Measurements from ENCODE around the gene DGKD.

DGKD gene, protein sequence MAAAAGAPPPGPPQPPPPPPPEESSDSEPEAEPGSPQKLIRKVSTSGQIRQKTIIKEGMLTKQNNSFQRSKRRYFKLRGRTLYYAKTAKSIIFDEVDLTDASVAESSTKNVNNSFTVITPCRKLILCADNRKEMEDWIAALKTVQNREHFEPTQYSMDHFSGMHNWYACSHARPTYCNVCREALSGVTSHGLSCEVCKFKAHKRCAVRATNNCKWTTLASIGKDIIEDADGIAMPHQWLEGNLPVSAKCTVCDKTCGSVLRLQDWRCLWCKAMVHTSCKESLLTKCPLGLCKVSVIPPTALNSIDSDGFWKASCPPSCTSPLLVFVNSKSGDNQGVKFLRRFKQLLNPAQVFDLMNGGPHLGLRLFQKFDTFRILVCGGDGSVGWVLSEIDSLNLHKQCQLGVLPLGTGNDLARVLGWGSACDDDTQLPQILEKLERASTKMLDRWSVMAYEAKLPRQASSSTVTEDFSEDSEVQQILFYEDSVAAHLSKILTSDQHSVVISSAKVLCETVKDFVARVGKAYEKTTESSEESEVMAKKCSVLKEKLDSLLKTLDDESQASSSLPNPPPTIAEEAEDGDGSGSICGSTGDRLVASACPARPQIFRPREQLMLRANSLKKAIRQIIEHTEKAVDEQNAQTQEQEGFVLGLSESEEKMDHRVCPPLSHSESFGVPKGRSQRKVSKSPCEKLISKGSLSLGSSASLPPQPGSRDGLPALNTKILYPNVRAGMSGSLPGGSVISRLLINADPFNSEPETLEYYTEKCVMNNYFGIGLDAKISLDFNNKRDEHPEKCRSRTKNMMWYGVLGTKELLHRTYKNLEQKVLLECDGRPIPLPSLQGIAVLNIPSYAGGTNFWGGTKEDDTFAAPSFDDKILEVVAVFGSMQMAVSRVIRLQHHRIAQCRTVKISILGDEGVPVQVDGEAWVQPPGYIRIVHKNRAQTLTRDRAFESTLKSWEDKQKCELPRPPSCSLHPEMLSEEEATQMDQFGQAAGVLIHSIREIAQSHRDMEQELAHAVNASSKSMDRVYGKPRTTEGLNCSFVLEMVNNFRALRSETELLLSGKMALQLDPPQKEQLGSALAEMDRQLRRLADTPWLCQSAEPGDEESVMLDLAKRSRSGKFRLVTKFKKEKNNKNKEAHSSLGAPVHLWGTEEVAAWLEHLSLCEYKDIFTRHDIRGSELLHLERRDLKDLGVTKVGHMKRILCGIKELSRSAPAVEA

GRCh38 chr2:233353769-233354499, at the start of gene DGKD:
DGKD (plus strand) TSS chr2:233354494; CDS start chr2:233354519, 25 bp downstream.
- DNase-seq (ENCODE audit: low read depth in 3 of 3, low spot score in 1 of 3), result peak; percentile 21 to 77 (median 63)

DNA sequence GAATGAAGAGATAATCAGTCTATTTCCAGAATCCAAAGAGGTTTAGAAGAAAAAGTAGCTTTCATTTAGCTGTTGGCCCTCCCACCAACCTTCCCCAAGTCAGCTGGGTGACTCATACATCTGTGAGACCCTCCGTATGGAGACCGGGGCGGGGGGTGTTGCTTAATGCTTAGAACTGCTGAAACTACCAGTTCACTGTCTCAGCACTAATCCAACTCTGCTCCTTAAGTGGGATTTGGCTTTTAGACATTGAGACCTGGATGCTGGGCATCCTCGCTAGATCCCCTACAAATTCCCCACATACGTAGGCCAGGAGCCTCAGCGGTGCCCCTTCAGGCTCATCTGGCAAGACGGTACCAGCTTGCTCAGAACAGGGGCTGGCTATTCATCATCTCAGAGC, 46.7 kb upstream of the DGKD start, which contains the start of gene SAG:
TSS of gene SAG (plus strand) at position 252 of the 400 bp plus-strand sequence. CDS start 1,374 bp downstream, outside the sequence.
- DNase-seq (ENCODE audit: low read depth in 3 of 3, low spot score in 1 of 3), result no peak

- DNase-seq (ENCODE audit: low read depth in 3 of 3, low spot score in 1 of 3), result no peak
Measured at GRCh38 chr2:233311241-233311926, 42.9 kb upstream of the DGKD start.

- no peak for DNase-seq (ENCODE audit: low read depth in 3 of 3, low spot score in 1 of 3)
Measured at GRCh38 chr2:233312874-233313273, 41.4 kb upstream of the DGKD start.

DNA sequence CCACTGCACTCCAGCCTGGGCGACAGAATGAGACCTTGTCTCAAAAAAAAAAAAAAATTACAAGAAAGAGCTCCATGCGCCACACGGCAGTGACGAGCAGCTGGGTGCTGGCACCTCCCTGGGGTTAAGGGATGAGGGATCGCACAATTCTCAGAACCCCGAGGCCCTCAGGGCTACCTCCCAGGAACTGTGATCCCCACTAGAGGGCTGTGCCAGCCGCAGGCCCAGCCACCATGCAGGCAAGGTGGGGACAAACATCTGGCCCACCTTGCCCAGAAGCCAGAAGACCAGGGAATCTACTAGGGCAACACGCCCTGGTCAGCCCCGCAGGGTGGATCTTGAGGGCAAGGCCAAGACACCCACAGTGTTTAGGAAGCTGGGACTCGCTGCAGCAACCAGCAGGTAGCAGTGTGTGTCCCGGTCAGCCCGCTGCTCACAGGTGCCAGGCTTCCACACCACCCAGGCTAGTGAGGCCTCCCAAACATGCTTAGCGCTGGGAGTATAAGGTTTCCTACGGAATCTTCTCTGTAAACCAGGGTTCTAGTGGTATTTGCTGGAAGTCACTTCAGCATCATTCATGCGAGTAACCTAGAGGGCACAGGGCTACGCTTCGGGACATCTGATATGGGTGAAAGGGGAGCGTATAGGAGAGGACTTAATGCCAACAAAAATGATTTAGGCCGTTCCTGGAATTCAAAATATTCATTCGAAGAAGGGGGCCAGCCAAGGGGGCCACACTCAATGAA, 39.9 kb upstream of the DGKD start:
- no peak for DNase-seq (ENCODE audit: low read depth in 3 of 3, low spot score in 1 of 3)

GRCh38 chr2:233317196-233317943, 36.9 kb upstream of the DGKD start:
- DNase-seq (ENCODE audit: low read depth in 3 of 3, low spot score in 1 of 3), result no peak

DNA sequence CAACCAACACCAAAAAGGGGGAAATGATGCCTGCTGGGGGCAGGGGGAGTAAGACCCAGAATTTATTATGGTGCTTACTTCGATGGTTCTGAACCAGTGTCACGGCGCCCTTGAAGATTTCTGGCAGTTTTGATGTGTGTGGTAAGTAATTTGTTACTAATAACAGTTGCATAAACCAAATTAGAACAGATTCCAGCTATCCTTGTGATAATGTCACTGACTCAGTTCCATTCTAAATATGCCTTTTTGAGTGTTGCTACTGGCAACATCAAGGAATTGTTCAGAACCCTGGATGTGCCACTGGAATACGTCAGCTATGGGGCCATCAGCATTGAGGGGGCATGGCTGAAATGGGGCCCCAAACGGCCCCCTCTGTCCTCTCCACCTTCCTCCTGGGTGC, 35.0 kb upstream of the DGKD start:
- DNase-seq (ENCODE audit: low read depth in 3 of 3, low spot score in 1 of 3), result no peak

DNA sequence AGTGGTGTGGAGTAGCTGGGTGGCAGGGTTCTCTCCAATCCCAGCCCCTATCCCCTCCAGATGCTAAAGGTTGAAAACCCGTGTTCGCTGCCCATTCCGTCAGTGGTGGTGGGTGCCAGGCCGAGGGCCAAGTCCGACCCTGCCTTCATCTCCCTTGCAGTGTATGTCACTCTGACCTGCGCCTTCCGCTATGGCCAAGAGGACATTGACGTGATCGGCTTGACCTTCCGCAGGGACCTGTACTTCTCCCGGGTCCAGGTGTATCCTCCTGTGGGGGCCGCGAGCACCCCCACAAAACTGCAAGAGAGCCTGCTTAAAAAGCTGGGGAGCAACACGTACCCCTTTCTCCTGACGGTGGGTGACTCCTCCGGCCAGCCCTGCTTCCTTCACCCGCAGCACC, 33.8 kb upstream of the DGKD start:
- DNase-seq (ENCODE audit: low read depth in 3 of 3, low spot score in 1 of 3), result no peak

GRCh38 chr2:233321166-233321565, 33.1 kb upstream of the DGKD start:
- no peak for DNase-seq (ENCODE audit: low read depth in 3 of 3, low spot score in 1 of 3)

DNA sequence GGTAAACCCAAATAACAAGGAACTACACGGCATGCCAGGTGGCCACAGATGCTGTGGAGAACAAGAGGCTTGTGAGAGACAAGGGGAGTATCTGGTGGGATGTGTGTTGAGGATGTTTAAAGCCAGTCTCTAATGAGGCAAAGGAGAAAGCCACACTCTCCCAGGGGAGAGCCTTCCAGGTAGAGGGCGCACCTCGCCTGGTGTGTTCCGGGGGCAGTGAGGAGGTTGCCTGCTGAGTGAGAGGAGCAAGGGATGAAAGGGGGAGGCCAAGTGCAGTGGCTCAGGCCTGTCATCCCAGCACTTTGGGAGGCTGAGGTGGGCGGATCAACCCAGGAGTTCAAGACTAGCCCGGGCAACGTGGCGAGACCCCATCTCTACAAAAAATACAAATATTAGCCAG, 30.4 kb upstream of the DGKD start:
- no peak for DNase-seq (ENCODE audit: low read depth in 3 of 3, low spot score in 1 of 3)

DNA sequence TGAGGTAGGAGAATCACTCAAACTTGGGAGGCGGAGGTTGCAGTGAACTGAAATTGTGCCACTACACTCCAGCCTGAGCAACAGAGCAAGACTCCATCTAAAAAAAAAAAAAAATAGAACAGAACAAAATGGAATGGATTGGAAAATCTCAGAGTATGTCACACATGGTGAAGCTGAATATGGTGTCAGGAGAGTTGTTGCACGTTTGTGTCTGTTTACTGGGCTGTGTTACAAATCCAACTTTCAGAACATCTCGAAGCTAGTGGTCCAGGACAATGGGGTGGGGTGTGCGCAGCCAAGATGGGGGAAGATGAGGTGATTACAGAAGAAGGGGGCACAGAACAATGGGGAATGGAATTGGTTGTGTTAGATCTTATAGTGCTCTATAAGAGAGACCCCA, 29.0 kb upstream of the DGKD start:
- no peak for DNase-seq (ENCODE audit: low read depth in 3 of 3, low spot score in 1 of 3)

- DNase-seq (ENCODE audit: low read depth in 3 of 3, low spot score in 1 of 3), result no peak
Measured at GRCh38 chr2:233325814-233326213, 28.5 kb upstream of the DGKD start.

DNA sequence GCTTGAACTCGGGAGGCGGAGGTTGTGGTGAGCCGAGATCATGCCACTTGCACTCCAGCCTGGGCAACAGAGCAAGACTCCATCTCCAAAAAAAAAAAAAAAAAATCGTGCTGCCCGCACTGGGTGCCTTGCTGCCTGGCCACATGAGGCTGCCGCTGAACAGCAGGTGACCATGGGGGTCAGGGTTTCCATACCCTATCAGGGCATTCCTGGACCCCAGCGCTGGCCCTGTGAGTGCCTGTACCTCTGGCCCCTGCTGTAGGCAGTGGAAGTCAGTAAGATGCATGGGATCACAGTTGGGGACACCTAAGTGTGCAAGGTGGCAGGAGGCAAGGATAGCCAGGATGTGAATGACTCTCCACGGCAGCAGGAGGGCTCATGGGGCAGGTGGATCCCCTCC, 27.8 kb upstream of the DGKD start:
- no peak for DNase-seq (ENCODE audit: low read depth in 3 of 3, low spot score in 1 of 3)

DNA sequence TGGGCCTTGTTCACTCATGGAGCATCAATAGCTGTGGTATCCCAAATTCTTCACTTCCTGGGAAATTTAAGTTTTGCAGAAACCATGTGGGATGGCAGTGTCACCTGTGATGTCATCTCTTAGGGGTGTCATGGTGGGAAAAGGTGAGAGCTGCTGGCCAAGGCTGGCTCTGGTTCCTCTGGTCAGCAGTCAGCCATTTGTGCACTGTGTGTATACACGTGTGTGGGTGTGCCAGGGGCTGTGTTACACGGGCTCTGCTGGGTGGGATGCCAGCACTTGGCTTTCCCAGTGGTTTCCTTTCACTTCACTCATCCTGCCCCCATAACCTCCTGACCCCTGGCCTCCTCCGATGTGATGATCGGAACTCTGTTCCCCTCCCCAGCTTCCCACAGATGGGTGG, 25.4 kb upstream of the DGKD start:
- no peak for DNase-seq (ENCODE audit: low read depth in 3 of 3, low spot score in 1 of 3)

- DNase-seq (ENCODE audit: low read depth in 3 of 3, low spot score in 1 of 3), result no peak
Measured at GRCh38 chr2:233329489-233330135, 24.7 kb upstream of the DGKD start.

DNA sequence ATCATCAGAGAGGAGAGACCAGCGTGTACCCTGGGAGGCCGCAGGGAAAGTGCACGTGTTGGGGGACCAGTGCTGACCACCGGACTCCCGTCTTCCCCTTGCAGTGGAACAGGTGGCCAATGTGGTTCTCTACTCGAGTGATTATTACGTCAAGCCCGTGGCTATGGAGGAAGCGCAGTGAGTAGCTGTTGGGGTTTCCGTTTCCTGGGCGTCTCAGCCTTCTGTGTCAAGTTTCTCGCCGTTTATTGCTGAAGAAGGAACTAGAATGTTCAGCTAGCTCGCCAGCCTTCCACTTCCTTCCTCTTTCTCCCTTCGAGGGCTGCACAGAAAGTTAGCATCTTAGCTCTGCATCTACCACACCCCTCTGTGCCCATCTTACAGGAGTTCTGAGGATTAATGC, 22.8 kb upstream of the DGKD start:
- peak in 2 of 3 donors; percentile 53 to 59 for DNase-seq (ENCODE audit: low read depth in 3 of 3, low spot score in 1 of 3)

- no peak for DNase-seq (ENCODE audit: low read depth in 3 of 3, low spot score in 1 of 3)
Measured at GRCh38 chr2:233332125-233332524, 22.2 kb upstream of the DGKD start.

DNA sequence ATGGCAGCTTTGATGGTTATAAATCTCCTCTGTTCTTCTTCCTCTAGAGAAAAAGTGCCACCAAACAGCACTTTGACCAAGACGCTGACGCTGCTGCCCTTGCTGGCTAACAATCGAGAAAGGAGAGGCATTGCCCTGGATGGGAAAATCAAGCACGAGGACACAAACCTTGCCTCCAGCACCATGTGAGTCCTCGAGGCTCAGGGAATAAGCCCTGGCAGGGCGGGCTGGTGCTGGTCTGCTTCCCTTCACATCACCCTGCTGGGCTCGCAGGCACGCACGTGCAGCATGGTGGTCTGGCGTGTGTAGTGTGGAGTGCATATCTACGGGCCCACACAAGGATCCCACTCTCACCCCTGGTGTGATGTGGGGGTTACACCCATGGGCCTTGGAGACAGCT, 19.4 kb upstream of the DGKD start:
- DNase-seq (ENCODE audit: low read depth in 3 of 3, low spot score in 1 of 3), result no peak

All from stimulated activated CD4-positive, alpha-beta T cell treated with anti-CD3 and anti-CD28 coated beads, TNF-alpha, amount 100 ng/mL, for 1 hour (primary cell).